H9 (cell line): ENCODE results near the gene TFB1M. TPM values are rescaled to one million over a fixed set of nuclear protein-coding genes. Genes with fewer than 3 reads are reported as not detected.
"Not testable (repeated sequence)": the region's sequence is repeated elsewhere in the genome, so short reads cannot be mapped to it uniquely, and the experiment has no call there.

ENCODE experiments used
- DNase-seq: peaks from one replicate; pipeline ENCODE4 v3.0.0-alpha.2; 2017
- H2AFZ ChIP-seq: one replicate; pipeline ENCODE4 v1.6.1; 2013; ENCODE audit warnings: mild to moderate bottlenecking, low read length, control low read depth, moderate library complexity
- H2AK5ac ChIP-seq: 2 replicates; pipeline ENCODE4 v1.6.1; 2013; ENCODE audit warnings: low read length, control low read depth, mixed read lengths; ENCODE audit not compliant: insufficient read length
- H2BK120ac ChIP-seq: one replicate; pipeline ENCODE4 v1.6.1; 2013; ENCODE audit warnings: low read depth, mild to moderate bottlenecking, low read length, control low read depth, inconsistent platforms; ENCODE audit not compliant: poor library complexity, severe bottlenecking
- H2BK12ac ChIP-seq: 2 replicates; pipeline ENCODE4 v1.6.1; 2013; ENCODE audit warnings: low read length, control low read depth, mixed read lengths, low read depth; ENCODE audit not compliant: insufficient read length
- H2BK15ac ChIP-seq: 2 replicates; pipeline ENCODE4 v1.6.1; 2013; ENCODE audit warnings: low read depth, low read length, control low read depth
- H2BK20ac ChIP-seq: one replicate; pipeline ENCODE4 v1.6.1; 2013; ENCODE audit warnings: low read depth, mild to moderate bottlenecking, low read length, control low read depth, inconsistent platforms; ENCODE audit not compliant: poor library complexity, severe bottlenecking
- H2BK5ac ChIP-seq: 2 replicates; pipeline ENCODE4 v1.6.1; 2013; ENCODE audit warnings: low read length, control low read depth, mixed read lengths; ENCODE audit not compliant: insufficient read length
- H3K14ac ChIP-seq: 2 replicates; pipeline ENCODE4 v1.6.1; 2013; ENCODE audit warnings: low read length, control low read depth; ENCODE audit not compliant: insufficient read depth
- H3K18ac ChIP-seq: 2 replicates; pipeline ENCODE4 v1.6.1; 2013; ENCODE audit warnings: low read depth, mild to moderate bottlenecking, mixed read lengths, low read length, control low read depth; ENCODE audit not compliant: insufficient read length
- H3K23ac ChIP-seq: 2 replicates; pipeline ENCODE4 v1.6.1; 2013; ENCODE audit warnings: low read length, control low read depth, mixed read lengths, low read depth; ENCODE audit not compliant: insufficient read length
- H3K23me2 ChIP-seq: 2 replicates; pipeline ENCODE4 v1.6.1; 2013; ENCODE audit warnings: low read depth, mild to moderate bottlenecking, mixed read lengths, low read length, control low read depth; ENCODE audit not compliant: insufficient read length, poor library complexity, severe bottlenecking
- H3K27ac ChIP-seq: 2 replicates; pipeline ENCODE4 v1.5.1; 2013; ENCODE audit warnings: low read length, control low read depth, mixed read lengths, low read depth; ENCODE audit not compliant: insufficient read length
- H3K27me3 ChIP-seq: 2 replicates; pipeline ENCODE4 v1.6.1; 2013; ENCODE audit warnings: low read length, control low read depth, inconsistent platforms; ENCODE audit not compliant: insufficient read depth
- H3K4ac ChIP-seq: 2 replicates; pipeline ENCODE4 v1.6.1; 2013; ENCODE audit warnings: low read depth, mild to moderate bottlenecking, control low read depth, inconsistent platforms, low read length, moderate library complexity
- H3K4me1 ChIP-seq: 2 replicates; pipeline ENCODE4 v1.6.1; 2013; ENCODE audit warnings: low read length, control low read depth, inconsistent platforms; ENCODE audit not compliant: insufficient read depth
- H3K4me2 ChIP-seq: 2 replicates; pipeline ENCODE4 v1.6.1; 2013; ENCODE audit warnings: low read length, control low read depth, mixed read lengths; ENCODE audit not compliant: insufficient read length, insufficient read depth
- H3K56ac ChIP-seq: 2 replicates; pipeline ENCODE4 v1.6.1; 2013; ENCODE audit warnings: low read depth, mild to moderate bottlenecking, mixed read lengths, low read length, control low read depth; ENCODE audit not compliant: insufficient read length
- H3K79me1 ChIP-seq: 2 replicates; pipeline ENCODE4 v1.6.1; 2013; ENCODE audit warnings: low read depth, mild to moderate bottlenecking, moderate library complexity, low read length, control low read depth, inconsistent platforms; ENCODE audit not compliant: insufficient read depth, poor library complexity, severe bottlenecking
- H3K79me2 ChIP-seq: 2 replicates; pipeline ENCODE4 v1.6.1; 2013; ENCODE audit warnings: low read length, control low read depth, inconsistent platforms; ENCODE audit not compliant: insufficient read depth
- H3K9ac ChIP-seq: 2 replicates; pipeline ENCODE4 v1.6.1; 2013; ENCODE audit warnings: low read length, control low read depth, mixed read lengths; ENCODE audit not compliant: insufficient read length; ENCODE audit errors: extremely low read depth
- H3K9me3 ChIP-seq: one replicate; pipeline ENCODE4 v1.6.1; 2013; ENCODE audit warnings: low read depth, low read length, inconsistent platforms; ENCODE audit not compliant: control insufficient read depth
- H3T11ph ChIP-seq: one replicate; pipeline ENCODE4 v1.6.1; 2013; ENCODE audit warnings: mild to moderate bottlenecking, low read length, control low read depth, inconsistent platforms
- H4K20me1 ChIP-seq: one replicate; pipeline ENCODE4 v1.6.1; 2013; ENCODE audit not compliant: control insufficient read depth, insufficient read length, insufficient read depth
- H4K5ac ChIP-seq: 2 replicates; pipeline ENCODE4 v1.6.1; 2013; ENCODE audit warnings: low read depth, mild to moderate bottlenecking, mixed read lengths, low read length, control low read depth; ENCODE audit not compliant: insufficient read length
- H4K8ac ChIP-seq: replicated peaks from 2 replicates; pipeline ENCODE4 v1.6.1; 2013; ENCODE audit warnings: low read length, control low read depth, mixed read lengths, low read depth; ENCODE audit not compliant: insufficient read length
- H4K91ac ChIP-seq: 2 replicates; pipeline ENCODE4 v1.6.1; 2013; ENCODE audit warnings: low read depth, mild to moderate bottlenecking, moderate library complexity, mixed read lengths, low read length, control low read depth; ENCODE audit not compliant: insufficient read length
- H3K27ac Mint-ChIP-seq, 3 experiments: 2 replicates in 2 of 3; 3 replicates in 1 of 3; pipeline ENCODE4 v1.8.0; 2020 to 2021; ENCODE audit warnings: mixed read lengths in 3 of 3, mild to moderate bottlenecking in 1 of 3, moderate library complexity in 1 of 3
- H3K27me3 Mint-ChIP-seq: 2 replicates; pipeline ENCODE4 v1.8.0; 2021; ENCODE audit warnings: low read depth, mild to moderate bottlenecking, moderate library complexity, mixed read lengths
- H3K36me3 Mint-ChIP-seq, 3 experiments: 2 replicates in 2 of 3; 3 replicates in 1 of 3; pipeline ENCODE4 v1.8.0; 2020 to 2021; ENCODE audit warnings: low read depth in 3 of 3, mixed read lengths in 3 of 3; ENCODE audit not compliant: insufficient read depth in 1 of 3
- H3K4me1 Mint-ChIP-seq, 2 experiments: 2 replicates each; pipeline ENCODE4 v1.8.0; 2020; ENCODE audit warnings: mixed read lengths in 2 of 2
- H3K4me3 Mint-ChIP-seq, 2 experiments: 2 replicates in 1 of 2; 3 replicates in 1 of 2; pipeline ENCODE4 v1.8.0; 2020 to 2021; ENCODE audit warnings: mild to moderate bottlenecking in 2 of 2, mixed read lengths in 2 of 2, moderate library complexity in 1 of 2
- H3K9me3 Mint-ChIP-seq, 2 experiments: 2 replicates in 1 of 2; 3 replicates in 1 of 2; pipeline ENCODE4 v1.8.0; 2020; ENCODE audit warnings: mild to moderate bottlenecking in 2 of 2, mixed read lengths in 2 of 2, moderate library complexity in 1 of 2
- CTCF ChIP-seq: fragments of 200-600 bp; sonication (generic); conservative IDR thresholded peaks from 3 replicates; pipeline ENCODE4 v1.8.0; 2021; ENCODE audit warnings: antibody characterized with exemption, mild to moderate bottlenecking
- WGBS: extraction: QIAGEN DNeasy Blood & Tissue Kit; methylation state at CpG from one replicate; pipeline ENCODE4 v1.1.7; 2013; ENCODE audit warnings: missing lambda C conversion rate, low lambda C conversion rate, mixed read lengths; ENCODE audit not compliant: insufficient read length; ENCODE audit errors: extremely low coverage; 5-methylcytosine and 5-hydroxymethylcytosine counted together
- total RNA-seq: library from RNA; stranded (reverse); gene quantifications from 2 replicates; pipeline ENCODE4 v1.2.1, GENCODE V29; 2021

Gene TFB1M
- total RNA-seq, 1 experiment from 2014 or later: 28.6 TPM

GRCh38 chr6:155340464-155341129, 26.3 kb upstream of the TFB1M start:
- no peak overlapping the region for H4K5ac ChIP-seq
- H3K79me1 ChIP-seq: no peaks in the 10 kb centered on the region
- H2AFZ ChIP-seq: no peak overlapping the region
- no peak overlapping the region for H3K56ac ChIP-seq
- no peak overlapping the region for H2BK20ac ChIP-seq
- H3T11ph ChIP-seq: no peak overlapping the region
- no peak overlapping the region; the same call in 1 of the 2 replicates for H3K14ac ChIP-seq
- no peak overlapping the region for H2BK120ac ChIP-seq
- no peak overlapping the region for H3K23ac ChIP-seq
- H3K36me3 Mint-ChIP-seq: peaks cover 0 to 16% (median 0%) of the 10 kb centered on the region in 3 experiments; a peak in 5 of 7 replicates
- peak overlapping the region; percentile 58 for H2BK5ac ChIP-seq
- H2AK5ac ChIP-seq: no peak overlapping the region
- no peaks in the 10 kb centered on the region for H3K27me3 Mint-ChIP-seq
- no peaks in the 10 kb centered on the region for H3K27me3 ChIP-seq
- TF ChIP-seq CTCF: peak; percentile 67
- H3K9me3 Mint-ChIP-seq: peaks cover 15 to 16% of the 10 kb centered on the region in 2 experiments; a peak in 4 of 5 replicates
- no peaks in the 10 kb centered on the region for H3K9me3 ChIP-seq
- no peaks in the 10 kb centered on the region for H3K4me1 ChIP-seq
- no peaks in the 10 kb centered on the region for H4K20me1 ChIP-seq
- H3K4ac ChIP-seq: no peak overlapping the region
- H3K27ac ChIP-seq: no peak overlapping the region
- no peaks in the 10 kb centered on the region for H3K79me2 ChIP-seq
- no peak overlapping the region for H3K4me3 Mint-ChIP-seq
- no peak overlapping the region for H3K27ac Mint-ChIP-seq
- H3K4me2 ChIP-seq: no peak overlapping the region
- H3K23me2 ChIP-seq: no peaks in the 10 kb centered on the region
- H3K18ac ChIP-seq: no peak overlapping the region
- H2BK12ac ChIP-seq: no peak overlapping the region
- no peaks in the 10 kb centered on the region for H3K4me1 Mint-ChIP-seq
- no peak overlapping the region for H3K9ac ChIP-seq
- no peak overlapping the region for H4K91ac ChIP-seq
- peak; percentile 47 for DNase-seq
- no CpG with 5 or more reads among the region's 2 CpGs for WGBS
- no peak overlapping the region for H4K8ac ChIP-seq
- no peak overlapping the region for H2BK15ac ChIP-seq

- not testable (repeated sequence) for H2BK12ac ChIP-seq, H2BK15ac ChIP-seq, H2AK5ac ChIP-seq, H3K56ac ChIP-seq, H4K91ac ChIP-seq, H3T11ph ChIP-seq, H3K27ac ChIP-seq, H3K14ac ChIP-seq, H3K27me3 ChIP-seq, H4K8ac ChIP-seq, H3K4me1 Mint-ChIP-seq, H3K18ac ChIP-seq, H3K27me3 Mint-ChIP-seq, H3K9me3 ChIP-seq, H4K5ac ChIP-seq, H3K79me1 ChIP-seq, H3K23me2 ChIP-seq, H3K4me1 ChIP-seq, H3K9ac ChIP-seq, H2AFZ ChIP-seq, DNase-seq, H3K4me2 ChIP-seq, H2BK5ac ChIP-seq, H3K79me2 ChIP-seq, H3K4ac ChIP-seq, H3K27ac Mint-ChIP-seq, H3K4me3 Mint-ChIP-seq, H2BK120ac ChIP-seq, H4K20me1 ChIP-seq, H2BK20ac ChIP-seq, H3K23ac ChIP-seq
- Mint-ChIP-seq H3K36me3 (peaks cover 0 to 11% (median 0%) of the 10 kb centered on the region in 3 experiments; a peak in 4 of 7 replicates), H3K9me3 (peaks cover 12 to 16% of the 10 kb centered on the region in 2 experiments)
- WGBS: no CpG with 5 or more reads among the region's 4 CpGs
Observed at GRCh38 chr6:155339929-155340328, 25.6 kb upstream of the TFB1M start.
